Gastrocnemius medialis (tissue), 4 donors: Measurements from ENCODE around the gene VPS8.

Experiments used
- CTCF ChIP-seq, 5 experiments: fragments of 450-650 bp in 3 of 5; fragments of 200-600 bp in 2 of 5; sonication (generic) in 2 of 5; IDR thresholded peaks in 4 of 5; conservative IDR thresholded peaks in 1 of 5; 1 replicate in 4 of 5; 2 replicates in 1 of 5; pipeline ENCODE4 v1.5.1; 2016 to 2019; ENCODE audit warnings: antibody characterized with exemption in 5 of 5, mild to moderate bottlenecking in 3 of 5, moderate library complexity in 3 of 5
- POLR2A ChIP-seq, 2 donors: fragments of 450-650 bp; IDR thresholded peaks; one replicate each; pipeline ENCODE4 v1.6.1; 2017; ENCODE audit warnings: antibody characterized with exemption in 2 of 2, mild to moderate bottlenecking in 2 of 2, moderate library complexity in 2 of 2

DNA sequence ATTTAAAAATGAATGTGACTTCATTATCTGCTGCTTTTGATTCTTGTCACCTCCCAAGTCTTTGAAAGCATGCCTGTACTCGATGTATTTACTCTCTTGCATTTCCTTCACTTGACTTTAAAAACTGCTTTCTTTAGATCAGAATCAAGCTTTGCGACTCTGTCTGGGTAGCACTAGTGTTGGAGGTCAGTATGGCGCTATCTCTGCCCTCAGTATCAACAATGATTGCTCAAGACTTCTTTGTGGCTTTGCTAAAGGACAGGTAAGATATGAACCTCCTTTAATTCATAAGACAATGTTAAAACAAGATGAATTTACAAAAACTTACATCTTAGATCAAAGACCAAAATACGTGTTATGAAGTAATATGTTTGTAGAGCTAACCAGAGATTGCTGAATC is 37.0 kb downstream of the VPS8 start:
- TF ChIP-seq CTCF (IDR thresholded peaks at IDR 0.05 in 4 of 5, conservative IDR thresholded peaks at IDR 0.05 in 1 of 5) = no peak
- TF ChIP-seq POLR2A (IDR thresholded peaks at IDR 0.05) = no peak
